HL-60 (cell line): Measurements from ENCODE around the gene FANCE.

Experiments used
- POLR2AphosphoS5 ChIP-seq: IDR thresholded peaks from 2 replicates; pipeline ENCODE4 v1.6.1; 2012; ENCODE audit warnings: low read depth
- TF ChIP-seq, protein P1 (sequence below): IDR thresholded peaks from one replicate; pipeline ENCODE4 v1.5.1; 2011; ENCODE audit warnings: low read length, control low read depth, inconsistent platforms; ENCODE audit not compliant: insufficient read depth
- TF ChIP-seq, protein P2 (sequence below): IDR thresholded peaks from 2 replicates; pipeline ENCODE4 v1.6.1; 2012; ENCODE audit warnings: low read depth; ENCODE audit not compliant: insufficient replicate concordance

DNA sequence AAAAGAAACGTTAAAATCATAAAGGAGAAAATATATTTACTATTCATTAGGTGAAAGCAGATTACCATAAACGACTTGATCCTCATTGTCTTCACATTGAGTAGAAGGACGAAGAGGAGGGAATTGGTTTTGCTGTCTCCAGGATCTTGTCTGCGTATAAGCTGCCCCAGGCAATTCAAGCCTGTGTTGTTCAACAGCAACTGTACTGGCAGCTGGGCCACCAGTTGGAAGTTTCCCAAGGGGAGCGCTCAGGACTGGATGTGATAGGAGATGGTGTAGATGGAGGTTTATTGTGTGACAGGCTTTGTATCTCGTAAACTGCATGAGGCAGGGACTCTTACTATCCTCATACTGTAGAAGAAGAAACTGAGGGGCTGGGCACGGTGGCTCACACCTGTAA lies 3.9 kb upstream of the FANCE start:
- TF ChIP-seq, protein P1, sequence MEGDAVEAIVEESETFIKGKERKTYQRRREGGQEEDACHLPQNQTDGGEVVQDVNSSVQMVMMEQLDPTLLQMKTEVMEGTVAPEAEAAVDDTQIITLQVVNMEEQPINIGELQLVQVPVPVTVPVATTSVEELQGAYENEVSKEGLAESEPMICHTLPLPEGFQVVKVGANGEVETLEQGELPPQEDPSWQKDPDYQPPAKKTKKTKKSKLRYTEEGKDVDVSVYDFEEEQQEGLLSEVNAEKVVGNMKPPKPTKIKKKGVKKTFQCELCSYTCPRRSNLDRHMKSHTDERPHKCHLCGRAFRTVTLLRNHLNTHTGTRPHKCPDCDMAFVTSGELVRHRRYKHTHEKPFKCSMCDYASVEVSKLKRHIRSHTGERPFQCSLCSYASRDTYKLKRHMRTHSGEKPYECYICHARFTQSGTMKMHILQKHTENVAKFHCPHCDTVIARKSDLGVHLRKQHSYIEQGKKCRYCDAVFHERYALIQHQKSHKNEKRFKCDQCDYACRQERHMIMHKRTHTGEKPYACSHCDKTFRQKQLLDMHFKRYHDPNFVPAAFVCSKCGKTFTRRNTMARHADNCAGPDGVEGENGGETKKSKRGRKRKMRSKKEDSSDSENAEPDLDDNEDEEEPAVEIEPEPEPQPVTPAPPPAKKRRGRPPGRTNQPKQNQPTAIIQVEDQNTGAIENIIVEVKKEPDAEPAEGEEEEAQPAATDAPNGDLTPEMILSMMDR, result no peak
- TF ChIP-seq, protein P2, sequence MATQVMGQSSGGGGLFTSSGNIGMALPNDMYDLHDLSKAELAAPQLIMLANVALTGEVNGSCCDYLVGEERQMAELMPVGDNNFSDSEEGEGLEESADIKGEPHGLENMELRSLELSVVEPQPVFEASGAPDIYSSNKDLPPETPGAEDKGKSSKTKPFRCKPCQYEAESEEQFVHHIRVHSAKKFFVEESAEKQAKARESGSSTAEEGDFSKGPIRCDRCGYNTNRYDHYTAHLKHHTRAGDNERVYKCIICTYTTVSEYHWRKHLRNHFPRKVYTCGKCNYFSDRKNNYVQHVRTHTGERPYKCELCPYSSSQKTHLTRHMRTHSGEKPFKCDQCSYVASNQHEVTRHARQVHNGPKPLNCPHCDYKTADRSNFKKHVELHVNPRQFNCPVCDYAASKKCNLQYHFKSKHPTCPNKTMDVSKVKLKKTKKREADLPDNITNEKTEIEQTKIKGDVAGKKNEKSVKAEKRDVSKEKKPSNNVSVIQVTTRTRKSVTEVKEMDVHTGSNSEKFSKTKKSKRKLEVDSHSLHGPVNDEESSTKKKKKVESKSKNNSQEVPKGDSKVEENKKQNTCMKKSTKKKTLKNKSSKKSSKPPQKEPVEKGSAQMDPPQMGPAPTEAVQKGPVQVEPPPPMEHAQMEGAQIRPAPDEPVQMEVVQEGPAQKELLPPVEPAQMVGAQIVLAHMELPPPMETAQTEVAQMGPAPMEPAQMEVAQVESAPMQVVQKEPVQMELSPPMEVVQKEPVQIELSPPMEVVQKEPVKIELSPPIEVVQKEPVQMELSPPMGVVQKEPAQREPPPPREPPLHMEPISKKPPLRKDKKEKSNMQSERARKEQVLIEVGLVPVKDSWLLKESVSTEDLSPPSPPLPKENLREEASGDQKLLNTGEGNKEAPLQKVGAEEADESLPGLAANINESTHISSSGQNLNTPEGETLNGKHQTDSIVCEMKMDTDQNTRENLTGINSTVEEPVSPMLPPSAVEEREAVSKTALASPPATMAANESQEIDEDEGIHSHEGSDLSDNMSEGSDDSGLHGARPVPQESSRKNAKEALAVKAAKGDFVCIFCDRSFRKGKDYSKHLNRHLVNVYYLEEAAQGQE, result no peak
- TF ChIP-seq POLR2AphosphoS5, result no peak
